Thyroid gland (tissue), 4 donors: Measurements from ENCODE around the gene WWTR1.

Source experiments
- POLR2A ChIP-seq, 2 donors: fragments of 450-650 bp; IDR thresholded peaks; one replicate each; pipeline ENCODE4 v1.6.1; 2017; ENCODE audit warnings: antibody characterized with exemption in 2 of 2, mild to moderate bottlenecking in 2 of 2, moderate library complexity in 1 of 2
- TF ChIP-seq, protein P1 (sequence below), 6 experiments: fragments of 200-600 bp in 3 of 6; fragments of 450-650 bp in 3 of 6; sonication (generic) in 3 of 6; IDR thresholded peaks; one replicate each; pipeline ENCODE4 v1.5.1; 2016 to 2019; ENCODE audit warnings: antibody characterized with exemption in 6 of 6, mild to moderate bottlenecking in 2 of 6, inconsistent platforms in 1 of 6, moderate library complexity in 1 of 6

DNA sequence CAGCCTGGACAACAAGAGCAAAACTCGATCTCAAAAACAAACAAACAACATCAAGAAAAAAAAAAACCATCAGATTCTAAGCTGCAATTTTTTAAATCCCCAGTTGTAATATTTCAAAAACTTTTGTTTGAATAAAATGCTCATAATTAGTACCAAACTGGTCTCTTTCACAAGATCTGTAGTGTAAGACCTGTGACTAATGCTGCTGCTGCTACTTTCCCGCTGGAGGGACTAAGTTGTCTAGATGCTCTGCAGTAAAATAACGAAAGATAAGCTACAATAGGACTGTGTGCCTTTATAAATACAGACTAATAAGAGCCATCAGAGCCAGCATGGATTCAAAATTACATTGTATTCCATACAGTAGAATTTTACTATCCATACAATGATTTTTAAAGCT, 137.9 kb downstream of the WWTR1 start:
- TF ChIP-seq, protein P1, sequence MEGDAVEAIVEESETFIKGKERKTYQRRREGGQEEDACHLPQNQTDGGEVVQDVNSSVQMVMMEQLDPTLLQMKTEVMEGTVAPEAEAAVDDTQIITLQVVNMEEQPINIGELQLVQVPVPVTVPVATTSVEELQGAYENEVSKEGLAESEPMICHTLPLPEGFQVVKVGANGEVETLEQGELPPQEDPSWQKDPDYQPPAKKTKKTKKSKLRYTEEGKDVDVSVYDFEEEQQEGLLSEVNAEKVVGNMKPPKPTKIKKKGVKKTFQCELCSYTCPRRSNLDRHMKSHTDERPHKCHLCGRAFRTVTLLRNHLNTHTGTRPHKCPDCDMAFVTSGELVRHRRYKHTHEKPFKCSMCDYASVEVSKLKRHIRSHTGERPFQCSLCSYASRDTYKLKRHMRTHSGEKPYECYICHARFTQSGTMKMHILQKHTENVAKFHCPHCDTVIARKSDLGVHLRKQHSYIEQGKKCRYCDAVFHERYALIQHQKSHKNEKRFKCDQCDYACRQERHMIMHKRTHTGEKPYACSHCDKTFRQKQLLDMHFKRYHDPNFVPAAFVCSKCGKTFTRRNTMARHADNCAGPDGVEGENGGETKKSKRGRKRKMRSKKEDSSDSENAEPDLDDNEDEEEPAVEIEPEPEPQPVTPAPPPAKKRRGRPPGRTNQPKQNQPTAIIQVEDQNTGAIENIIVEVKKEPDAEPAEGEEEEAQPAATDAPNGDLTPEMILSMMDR (IDR thresholded peaks at IDR 0.05), result no peak
- no peak for TF ChIP-seq POLR2A (IDR thresholded peaks at IDR 0.05)
